ENCODE measurements around the gene CR1. TPM values are rescaled to one million over a fixed set of nuclear protein-coding genes. Genes with fewer than 3 reads are reported as not detected.

CR1 gene
- polyA plus RNA-seq, 2 donors = 0.06 to 0.12 TPM

DNA sequence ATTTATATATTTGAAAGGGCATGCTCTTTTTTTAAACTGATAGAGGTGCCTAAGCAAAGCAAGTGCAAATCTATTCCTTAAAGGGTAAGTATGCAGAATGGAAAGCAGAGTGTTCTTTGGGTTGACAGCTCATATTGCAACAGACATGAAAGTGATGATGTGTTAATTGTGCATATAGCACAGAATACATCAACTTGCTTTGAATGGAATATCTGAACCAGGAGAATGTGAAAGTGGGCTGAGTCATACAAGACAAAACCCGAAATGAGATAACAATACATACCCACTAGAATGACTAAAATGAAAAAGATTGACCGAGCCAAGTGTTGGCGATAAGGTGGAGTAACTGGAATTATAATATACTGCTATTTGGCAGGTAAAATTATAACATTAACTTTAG is 4.3 kb downstream of the CR1 start:
- Histone ChIP-seq H3K4me1 (ENCODE audit: control insufficient read depth in 2 of 2, insufficient read depth in 2 of 2, low read length in 1 of 2) (peaks cover 0 to 4% of the 10 kb centered on the region in 2 donors), H3K27me3 (ENCODE audit: control insufficient read depth in 1 of 2, insufficient read depth in 2 of 2, low read length in 2 of 2) (peaks cover 3% of the 10 kb centered on the region in 2 donors), H3K27ac (ENCODE audit: low read depth in 2 of 2, low read length in 1 of 2) (no peak overlapping the region), H3K9me3 (ENCODE audit: control insufficient read depth in 2 of 2, insufficient read depth in 1 of 2, low read depth in 1 of 2, low read length in 1 of 2) (no peaks in the 10 kb centered on the region), H3K36me3 (ENCODE audit: control insufficient read depth in 2 of 2, insufficient read depth in 2 of 2, low read length in 1 of 2) (no peaks in the 10 kb centered on the region), H3K4me3 (ENCODE audit: low read depth in 1 of 2, low read length in 2 of 2) (no peak overlapping the region)
- WGBS, 2 donors = 53 to 67% methylated on average over 3 of the region's 3 CpGs

DNA sequence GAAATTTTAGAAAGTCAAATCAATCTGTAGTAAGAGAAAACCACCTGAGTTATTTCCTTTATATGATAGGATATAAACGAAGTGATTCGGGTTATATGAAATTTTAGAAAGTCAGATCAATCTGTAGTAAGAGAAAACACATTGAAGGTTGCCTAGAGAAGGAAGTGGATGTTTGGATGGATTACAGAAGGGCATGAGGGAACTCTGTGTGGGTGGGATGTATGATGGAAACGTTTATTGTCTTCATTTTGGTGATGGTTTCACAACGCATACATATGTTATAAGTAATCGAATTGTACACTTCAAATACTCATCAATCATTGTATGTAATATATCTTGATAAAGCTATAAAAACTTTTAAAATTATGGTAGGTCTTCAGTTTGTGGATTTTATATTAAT is 5.1 kb downstream of the CR1 start:
- no peaks in the 10 kb centered on the region for H3K9me3 ChIP-seq (ENCODE audit: control insufficient read depth in 2 of 2, insufficient read depth in 1 of 2, low read depth in 1 of 2, low read length in 1 of 2)
- peaks cover 3% of the 10 kb centered on the region in 2 donors for H3K27me3 ChIP-seq (ENCODE audit: control insufficient read depth in 1 of 2, insufficient read depth in 2 of 2, low read length in 2 of 2)
- peaks cover 0 to 4% of the 10 kb centered on the region in 2 donors for H3K4me1 ChIP-seq (ENCODE audit: control insufficient read depth in 2 of 2, insufficient read depth in 2 of 2, low read length in 1 of 2)
- no peaks in the 10 kb centered on the region for H3K36me3 ChIP-seq (ENCODE audit: control insufficient read depth in 2 of 2, insufficient read depth in 2 of 2, low read length in 1 of 2)
- H3K27ac ChIP-seq (ENCODE audit: low read depth in 2 of 2, low read length in 1 of 2) = no peak overlapping the region
- 54% methylated on average over 5 of the region's 5 CpGs for WGBS, 2 donors
- H3K4me3 ChIP-seq (ENCODE audit: low read depth in 1 of 2, low read length in 2 of 2) = no peak overlapping the region

GRCh38 chr1:207502726-207503125 is 6.8 kb downstream of the CR1 start:
- Histone ChIP-seq H3K4me3 (ENCODE audit: low read depth in 1 of 2, low read length in 2 of 2) (no peak overlapping the region), H3K27ac (ENCODE audit: low read depth in 2 of 2, low read length in 1 of 2) (no peak overlapping the region), H3K36me3 (ENCODE audit: control insufficient read depth in 2 of 2, insufficient read depth in 2 of 2, low read length in 1 of 2) (no peaks in the 10 kb centered on the region), H3K4me1 (ENCODE audit: control insufficient read depth in 2 of 2, insufficient read depth in 2 of 2, low read length in 1 of 2) (no peaks in the 10 kb centered on the region), H3K9me3 (ENCODE audit: control insufficient read depth in 2 of 2, insufficient read depth in 1 of 2, low read depth in 1 of 2, low read length in 1 of 2) (no peaks in the 10 kb centered on the region), H3K27me3 (ENCODE audit: control insufficient read depth in 1 of 2, insufficient read depth in 2 of 2, low read length in 2 of 2) (peaks cover 0 to 3% of the 10 kb centered on the region in 2 donors)
- 63 to 64% methylated on average over 7 of the region's 7 CpGs for WGBS, 2 donors

DNA sequence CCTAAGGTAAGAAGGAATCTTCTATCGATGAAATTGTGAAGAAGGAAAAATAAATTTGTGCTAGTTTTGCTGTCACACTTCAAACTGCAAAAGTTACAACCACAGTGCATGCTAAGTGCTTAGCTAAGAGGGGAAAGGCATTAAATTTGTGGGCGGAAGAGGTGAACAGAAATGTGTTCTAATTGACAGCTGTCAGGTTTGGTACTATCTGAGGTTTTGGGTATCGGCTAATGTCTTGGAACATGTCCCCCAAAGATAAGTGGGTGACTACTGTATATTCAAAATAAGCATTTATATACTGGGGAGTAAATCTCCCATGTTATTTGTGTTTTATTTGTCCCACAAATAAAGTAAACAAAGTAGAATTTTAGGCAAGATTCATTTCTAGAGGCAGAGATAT is 8.0 kb downstream of the CR1 start:
- 93% methylated on average over 3 of the region's 3 CpGs for WGBS, 2 donors
- Histone ChIP-seq H3K27ac (ENCODE audit: low read depth in 2 of 2, low read length in 1 of 2) (no peak overlapping the region), H3K36me3 (ENCODE audit: control insufficient read depth in 2 of 2, insufficient read depth in 2 of 2, low read length in 1 of 2) (no peaks in the 10 kb centered on the region), H3K9me3 (ENCODE audit: control insufficient read depth in 2 of 2, insufficient read depth in 1 of 2, low read depth in 1 of 2, low read length in 1 of 2) (no peaks in the 10 kb centered on the region), H3K4me3 (ENCODE audit: low read depth in 1 of 2, low read length in 2 of 2) (no peak overlapping the region), H3K4me1 (ENCODE audit: control insufficient read depth in 2 of 2, insufficient read depth in 2 of 2, low read length in 1 of 2) (no peaks in the 10 kb centered on the region), H3K27me3 (ENCODE audit: control insufficient read depth in 1 of 2, insufficient read depth in 2 of 2, low read length in 2 of 2) (peaks cover 0 to 3% of the 10 kb centered on the region in 2 donors)

DNA sequence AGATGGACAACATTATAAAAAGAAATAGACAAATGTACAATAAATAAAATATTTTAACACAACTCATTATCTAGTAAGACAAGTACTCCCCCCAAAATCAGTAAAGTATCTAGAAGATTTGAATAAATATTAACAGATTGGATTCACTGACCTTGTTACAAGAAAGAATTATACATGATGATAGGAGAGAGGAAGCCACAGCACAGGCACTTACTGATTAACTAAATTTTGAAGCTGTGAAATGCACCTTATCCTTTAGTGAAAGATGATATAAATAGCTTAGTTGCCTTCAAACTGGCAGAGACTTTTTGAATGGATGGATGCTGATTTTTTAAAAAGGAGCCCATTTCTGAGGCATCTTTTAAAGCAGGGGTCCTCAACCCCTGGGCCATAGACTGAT is 8.5 kb downstream of the CR1 start:
- H3K9me3 ChIP-seq (ENCODE audit: control insufficient read depth in 2 of 2, insufficient read depth in 1 of 2, low read depth in 1 of 2, low read length in 1 of 2) = no peaks in the 10 kb centered on the region
- no peak overlapping the region for H3K27ac ChIP-seq (ENCODE audit: low read depth in 2 of 2, low read length in 1 of 2)
- H3K27me3 ChIP-seq (ENCODE audit: control insufficient read depth in 1 of 2, insufficient read depth in 2 of 2, low read length in 2 of 2) = peaks cover 0 to 3% of the 10 kb centered on the region in 2 donors
- H3K4me1 ChIP-seq (ENCODE audit: control insufficient read depth in 2 of 2, insufficient read depth in 2 of 2, low read length in 1 of 2) = no peaks in the 10 kb centered on the region
- H3K4me3 ChIP-seq (ENCODE audit: low read depth in 1 of 2, low read length in 2 of 2) = no peak overlapping the region
- H3K36me3 ChIP-seq (ENCODE audit: control insufficient read depth in 2 of 2, insufficient read depth in 2 of 2, low read length in 1 of 2) = no peaks in the 10 kb centered on the region

DNA sequence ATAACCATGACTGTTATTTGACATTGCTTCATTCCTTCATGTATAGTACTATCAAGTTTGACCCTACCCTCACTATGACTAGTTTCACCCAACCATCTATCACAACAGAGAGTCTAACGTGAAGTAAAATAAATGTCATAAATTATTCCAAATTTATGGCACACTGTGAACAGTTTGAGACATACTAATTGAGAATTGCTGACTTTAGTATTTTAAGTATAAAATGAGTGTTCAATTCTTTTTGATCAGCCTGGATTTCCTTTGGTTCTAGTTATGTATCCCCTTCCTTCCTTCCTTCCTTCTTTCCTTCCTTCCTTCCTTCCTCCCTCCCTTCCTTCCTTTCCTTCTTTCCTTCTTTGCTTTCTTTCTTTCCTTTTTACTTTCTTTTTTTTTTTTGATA is 14.5 kb downstream of the CR1 start:
- Histone ChIP-seq H3K27me3 (ENCODE audit: control insufficient read depth in 1 of 2, insufficient read depth in 2 of 2, low read length in 2 of 2) (no peaks in the 10 kb centered on the region), H3K4me1 (ENCODE audit: control insufficient read depth in 2 of 2, insufficient read depth in 2 of 2, low read length in 1 of 2) (no peaks in the 10 kb centered on the region), H3K27ac (ENCODE audit: low read depth in 2 of 2, low read length in 1 of 2) (no peak overlapping the region), H3K9me3 (ENCODE audit: control insufficient read depth in 2 of 2, insufficient read depth in 1 of 2, low read depth in 1 of 2, low read length in 1 of 2) (no peaks in the 10 kb centered on the region), H3K4me3 (ENCODE audit: low read depth in 1 of 2, low read length in 2 of 2) (no peak overlapping the region), H3K36me3 (ENCODE audit: control insufficient read depth in 2 of 2, insufficient read depth in 2 of 2, low read length in 1 of 2) (no peaks in the 10 kb centered on the region)
- WGBS, 2 donors = 68 to 72% methylated on average over 1 of the region's 1 CpG

- 93 to 95% methylated on average over 13 of the region's 13 CpGs for WGBS, 2 donors
- H3K36me3 ChIP-seq (ENCODE audit: control insufficient read depth in 2 of 2, insufficient read depth in 2 of 2, low read length in 1 of 2) = no peaks in the 10 kb centered on the region
- H3K4me3 ChIP-seq (ENCODE audit: low read depth in 1 of 2, low read length in 2 of 2) = no peak overlapping the region
- no peaks in the 10 kb centered on the region for H3K9me3 ChIP-seq (ENCODE audit: control insufficient read depth in 2 of 2, insufficient read depth in 1 of 2, low read depth in 1 of 2, low read length in 1 of 2)
- no peaks in the 10 kb centered on the region for H3K4me1 ChIP-seq (ENCODE audit: control insufficient read depth in 2 of 2, insufficient read depth in 2 of 2, low read length in 1 of 2)
- H3K27ac ChIP-seq (ENCODE audit: low read depth in 2 of 2, low read length in 1 of 2) = no peak overlapping the region
- no peaks in the 10 kb centered on the region for H3K27me3 ChIP-seq (ENCODE audit: control insufficient read depth in 1 of 2, insufficient read depth in 2 of 2, low read length in 2 of 2)
Observed at GRCh38 chr1:207514890-207515289, 18.9 kb downstream of the CR1 start.

DNA sequence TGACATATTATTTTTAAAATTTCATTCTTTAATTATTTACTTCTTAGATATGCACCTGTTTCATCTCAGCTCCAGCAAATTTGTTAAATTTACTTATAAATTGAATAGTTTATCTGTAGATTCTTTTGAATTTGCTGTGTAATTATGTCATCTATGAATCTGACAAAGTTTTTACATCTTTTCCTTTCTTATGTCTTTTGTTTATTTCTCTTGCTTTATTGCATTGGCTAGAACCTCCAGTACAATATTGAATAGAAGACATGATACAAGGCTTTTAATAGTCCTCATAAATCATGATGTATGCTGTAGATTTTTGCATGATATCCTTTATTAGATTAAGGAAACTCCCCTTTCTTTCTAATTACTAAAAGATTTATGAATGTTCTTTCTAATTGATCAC is 20.8 kb downstream of the CR1 start:
- H3K36me3 ChIP-seq (ENCODE audit: control insufficient read depth in 2 of 2, insufficient read depth in 2 of 2, low read length in 1 of 2) = no peaks in the 10 kb centered on the region
- no peak overlapping the region for H3K4me3 ChIP-seq (ENCODE audit: low read depth in 1 of 2, low read length in 2 of 2)
- H3K9me3 ChIP-seq (ENCODE audit: control insufficient read depth in 2 of 2, insufficient read depth in 1 of 2, low read depth in 1 of 2, low read length in 1 of 2) = no peaks in the 10 kb centered on the region
- H3K27me3 ChIP-seq (ENCODE audit: control insufficient read depth in 1 of 2, insufficient read depth in 2 of 2, low read length in 2 of 2) = no peaks in the 10 kb centered on the region
- no peaks in the 10 kb centered on the region for H3K4me1 ChIP-seq (ENCODE audit: control insufficient read depth in 2 of 2, insufficient read depth in 2 of 2, low read length in 1 of 2)
- no peak overlapping the region for H3K27ac ChIP-seq (ENCODE audit: low read depth in 2 of 2, low read length in 1 of 2)

DNA sequence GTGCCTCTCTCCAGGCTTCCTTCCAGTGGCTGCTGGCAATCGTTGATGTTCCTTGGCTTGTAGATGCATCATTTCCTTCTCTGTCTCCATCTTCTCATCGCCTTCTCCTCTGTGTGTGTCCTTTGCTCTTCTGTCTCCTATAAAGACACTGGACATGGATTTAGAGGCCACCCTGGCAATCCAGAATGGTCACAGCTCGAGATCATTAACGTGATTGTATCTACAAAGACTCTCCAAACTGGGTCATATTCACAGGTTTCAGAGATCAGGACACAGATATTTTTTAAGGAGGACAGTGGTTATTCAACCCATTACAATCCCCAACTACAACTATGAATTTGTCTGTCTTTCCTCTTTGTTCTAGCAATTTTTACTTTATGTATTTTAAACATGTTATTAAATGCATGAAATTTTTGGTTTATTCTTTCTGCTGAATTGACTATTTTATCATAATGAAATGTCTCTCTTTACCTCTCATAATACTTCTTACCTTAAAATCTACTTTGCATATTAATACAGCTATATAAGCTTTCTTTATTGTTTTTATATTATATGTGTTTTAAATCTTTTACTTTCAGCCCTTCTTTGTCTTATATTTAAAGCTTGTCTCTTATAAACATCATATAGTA is 22.8 kb downstream of the CR1 start:
- Histone ChIP-seq H3K4me1 (ENCODE audit: control insufficient read depth in 2 of 2, insufficient read depth in 2 of 2, low read length in 1 of 2) (no peaks in the 10 kb centered on the region), H3K27ac (ENCODE audit: low read depth in 2 of 2, low read length in 1 of 2) (no peak overlapping the region), H3K27me3 (ENCODE audit: control insufficient read depth in 1 of 2, insufficient read depth in 2 of 2, low read length in 2 of 2) (no peaks in the 10 kb centered on the region), H3K9me3 (ENCODE audit: control insufficient read depth in 2 of 2, insufficient read depth in 1 of 2, low read depth in 1 of 2, low read length in 1 of 2) (no peaks in the 10 kb centered on the region), H3K36me3 (ENCODE audit: control insufficient read depth in 2 of 2, insufficient read depth in 2 of 2, low read length in 1 of 2) (no peaks in the 10 kb centered on the region), H3K4me3 (ENCODE audit: low read depth in 1 of 2, low read length in 2 of 2) (no peak overlapping the region)
- 63 to 64% methylated on average over 4 of the region's 4 CpGs for WGBS, 2 donors

GRCh38 chr1:207519505-207520399 is 23.8 kb downstream of the CR1 start:
- no peaks in the 10 kb centered on the region for H3K27me3 ChIP-seq (ENCODE audit: control insufficient read depth in 1 of 2, insufficient read depth in 2 of 2, low read length in 2 of 2)
- no peaks in the 10 kb centered on the region for H3K9me3 ChIP-seq (ENCODE audit: control insufficient read depth in 2 of 2, insufficient read depth in 1 of 2, low read depth in 1 of 2, low read length in 1 of 2)
- no peak overlapping the region for H3K27ac ChIP-seq (ENCODE audit: low read depth in 2 of 2, low read length in 1 of 2)
- H3K4me3 ChIP-seq (ENCODE audit: low read depth in 1 of 2, low read length in 2 of 2) = no peak overlapping the region
- H3K4me1 ChIP-seq (ENCODE audit: control insufficient read depth in 2 of 2, insufficient read depth in 2 of 2, low read length in 1 of 2) = no peaks in the 10 kb centered on the region
- H3K36me3 ChIP-seq (ENCODE audit: control insufficient read depth in 2 of 2, insufficient read depth in 2 of 2, low read length in 1 of 2) = no peaks in the 10 kb centered on the region
- 77 to 82% methylated on average over 23 of the region's 23 CpGs for WGBS, 2 donors

Data from esophagus (tissue), 2 donors.